Lower leg skin (tissue), 4 donors: ENCODE results near the gene LENEP. TPM values are rescaled to one million over a fixed set of nuclear protein-coding genes. Genes with fewer than 3 reads are reported as not detected.
A peak's percentile ranks its signal among the peaks of the same experiment; 100 is the strongest.

Experiments
- DNase-seq, 2 donors: peaks; one replicate each; pipeline ENCODE4 v3.0.0-alpha.2; 2019; ENCODE audit warnings: low spot score in 2 of 2
- H3K4me3 ChIP-seq: fragments of 200-600 bp; sonication (generic); 2 replicates; pipeline ENCODE4 v1.5.1; 2017; ENCODE audit warnings: mild to moderate bottlenecking, low read depth; ENCODE audit not compliant: poor library complexity, severe bottlenecking
- CTCF ChIP-seq, 3 donors: fragments of 450-650 bp; IDR thresholded peaks; one replicate each; pipeline ENCODE4 v1.5.1; 2016; ENCODE audit warnings: antibody characterized with exemption in 3 of 3, mild to moderate bottlenecking in 3 of 3, moderate library complexity in 2 of 3
- POLR2A ChIP-seq, 2 donors: fragments of 450-650 bp; IDR thresholded peaks; one replicate each; pipeline ENCODE4 v1.6.1; 2016 to 2017; ENCODE audit warnings: antibody characterized with exemption in 2 of 2, mild to moderate bottlenecking in 1 of 2, moderate library complexity in 1 of 2
- WGBS, 2 donors: methylation state at CpG; one replicate each; pipeline ENCODE4 v1.1.5; 2018; 5-methylcytosine and 5-hydroxymethylcytosine counted together
- intact Hi-C: fragments of 100-400 bp; cut with DNase I; formaldehyde crosslinking; loops from one replicate; pipeline ENCODE4 v1.15.0; 2023; ENCODE audit warnings: low total_unique reads
- total RNA-seq, 4 donors: library from RNA; depleted of rRNA; stranded (reverse); fragments of >200 nt; gene quantifications; one replicate each; pipeline ENCODE4 v1.1.0, GENCODE V29; 2016

LENEP gene
- total RNA-seq, 4 donors from 2014 or later, result 1.4 TPM; not detected in 3

GRCh38 chr1:155005076-155006011, 12.0 kb downstream of the LENEP start:
- intact Hi-C loops, result no loop called here

GRCh38 chr1:155006601-155007101, 13.3 kb downstream of the LENEP start:
- WGBS, 2 donors, result 35 to 38% methylated on average over 2 of the region's 2 CpGs
- peak in 1 of 2 donors; percentile 85 for DNase-seq
- H3K4me3 ChIP-seq, result no peak overlapping the region
- TF ChIP-seq CTCF (IDR thresholded peaks at IDR 0.05) (no peak), POLR2A (IDR thresholded peaks at IDR 0.05) (no peak)
- intact Hi-C loops, result no loop called here

More at GRCh38 chr1:155005076-155006011, 12.0 kb downstream of the LENEP start:
- no peak overlapping the region for H3K4me3 ChIP-seq
- WGBS, 2 donors, result 15 to 19% methylated on average over 15 to 17 of the region's 17 CpGs
- no peak for TF ChIP-seq CTCF (IDR thresholded peaks at IDR 0.05)
- no peak for TF ChIP-seq POLR2A (IDR thresholded peaks at IDR 0.05)
- DNase-seq, result peak; percentile 73 to 94

GRCh38 chr1:155007251-155007828, 14.0 kb downstream of the LENEP start:
- peak in 1 of 2 donors; percentile 89 for DNase-seq
- 29 to 50% methylated on average over 6 of the region's 6 CpGs for WGBS, 2 donors
- H3K4me3 ChIP-seq, result no peak overlapping the region
- intact Hi-C loops, result no loop called here
- TF ChIP-seq POLR2A (IDR thresholded peaks at IDR 0.05) (no peak), CTCF (IDR thresholded peaks at IDR 0.05) (no peak)

GRCh38 chr1:155008015-155008941, 14.9 kb downstream of the LENEP start:
- peak overlapping the region; percentile 42 for H3K4me3 ChIP-seq
- 34 to 41% methylated on average over 12 to 15 of the region's 16 CpGs for WGBS, 2 donors
- intact Hi-C loops, result no loop called here
- TF ChIP-seq POLR2A (IDR thresholded peaks at IDR 0.05) (no peak), CTCF (IDR thresholded peaks at IDR 0.05) (no peak)
- peak in 1 of 2 donors; percentile 95 for DNase-seq

DNA sequence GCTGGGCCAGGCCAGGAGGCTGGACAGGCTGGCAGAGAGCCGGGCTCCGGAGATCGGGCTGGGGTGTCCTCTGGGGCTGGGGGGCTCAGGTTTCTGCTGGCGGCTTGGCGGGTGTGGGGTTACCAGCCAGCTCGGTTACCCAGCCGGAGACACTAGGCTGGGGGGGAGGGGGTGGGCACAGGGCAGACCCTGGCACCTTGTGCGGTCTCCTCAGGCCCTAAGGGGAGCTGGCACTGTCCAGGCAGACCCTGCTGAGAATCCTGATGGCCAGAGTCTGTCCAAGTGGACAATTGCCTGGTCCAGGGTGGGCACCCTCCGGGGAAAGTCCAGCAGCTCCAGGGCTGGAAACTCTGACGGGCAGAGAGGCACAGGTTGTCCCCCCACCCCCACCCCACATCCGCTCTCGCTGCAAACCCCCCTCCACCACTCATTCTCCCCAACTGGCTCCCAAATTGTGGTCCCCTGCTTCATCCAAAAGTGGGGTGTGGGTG, 15.9 kb downstream of the LENEP start:
- intact Hi-C loops, result no loop called here
- TF ChIP-seq POLR2A (IDR thresholded peaks at IDR 0.05), result no peak
- no peak for TF ChIP-seq CTCF (IDR thresholded peaks at IDR 0.05)
- DNase-seq, result peak in 1 of 2 donors; percentile 89
- H3K4me3 ChIP-seq, result peak overlapping the region; percentile 42
- WGBS, 2 donors, result 41 to 46% methylated on average over 12 of the region's 12 CpGs
